Smooth muscle cell (in vitro differentiated cells): ENCODE data around the gene MDM4. TPM values are rescaled to one million over a fixed set of nuclear protein-coding genes. Genes with fewer than 3 reads are reported as not detected.

Experiments used
- DNase-seq: peaks from one replicate; lab custom pipeline; 2025; ENCODE audit not compliant: unreplicated experiment; lab: John Stamatoyannopoulos, UW
- H2AFZ ChIP-seq: fragments of 200-600 bp; sonication (generic); 2 replicates; pipeline ENCODE4 v1.6.0; 2016; ENCODE audit warnings: antibody characterized with exemption, low read depth, mild to moderate bottlenecking
- H3F3A ChIP-seq: fragments of 200-600 bp; sonication (generic); 2 replicates; pipeline ENCODE4 v1.6.0; 2017; ENCODE audit warnings: antibody characterized with exemption, low read depth
- H3K27ac ChIP-seq: fragments of 200-600 bp; sonication (generic); 2 replicates; pipeline ENCODE4 v1.5.1; 2016; ENCODE audit warnings: low read depth, mild to moderate bottlenecking
- H3K27me3 ChIP-seq: fragments of 200-600 bp; sonication (generic); 2 replicates; pipeline ENCODE4 v1.6.1; 2016; ENCODE audit warnings: low read depth, mild to moderate bottlenecking
- H3K36me3 ChIP-seq: fragments of 200-600 bp; sonication (generic); 2 replicates; pipeline ENCODE4 v1.5.1; 2016; ENCODE audit warnings: low read depth
- H3K4me1 ChIP-seq: fragments of 200-600 bp; sonication (generic); 2 replicates; pipeline ENCODE4 v1.5.1; 2016; ENCODE audit warnings: low read depth
- H3K4me2 ChIP-seq: fragments of 200-600 bp; sonication (generic); 2 replicates; pipeline ENCODE4 v1.6.0; 2016; ENCODE audit warnings: mild to moderate bottlenecking
- H3K4me3 ChIP-seq: fragments of 200-600 bp; sonication (generic); 2 replicates; pipeline ENCODE4 v1.5.1; 2016; ENCODE audit warnings: mild to moderate bottlenecking
- H3K79me2 ChIP-seq: fragments of 200-600 bp; sonication (generic); 2 replicates; pipeline ENCODE4 v1.6.0; 2016; ENCODE audit warnings: low read depth, mild to moderate bottlenecking
- H3K9ac ChIP-seq: fragments of 200-600 bp; sonication (generic); 2 replicates; pipeline ENCODE4 v1.6.0; 2016; ENCODE audit warnings: low read depth
- H3K9me3 ChIP-seq: fragments of 200-600 bp; sonication (generic); replicated peaks from 2 replicates; pipeline ENCODE4 v1.5.1; 2016; ENCODE audit warnings: low read depth
- H4K20me1 ChIP-seq: fragments of 200-600 bp; sonication (generic); 2 replicates; pipeline ENCODE4 v1.6.0; 2016; ENCODE audit warnings: low read depth
- WGBS: methylation state at CpG from one replicate; pipeline ENCODE4 v1.1.7; 2016; ENCODE audit warnings: low lambda C conversion rate; 5-methylcytosine and 5-hydroxymethylcytosine counted together
- polyA plus RNA-seq: library from polyadenylated mRNA; unstranded; fragments of >200 nt; fragmentation: Nextera tagmentation; extraction: Ambion mirVana; gene quantifications from 2 replicates; pipeline ENCODE4 v1.2.1, GENCODE V29; 2016
- total RNA-seq: library from RNA; depleted of rRNA; stranded (reverse); fragments of >200 nt; gene quantifications from 2 replicates; pipeline ENCODE4 v1.2.3, GENCODE V29; 2014
- TF ChIP-seq, protein P1 (sequence below): fragments of 200-600 bp; sonication (generic); IDR thresholded peaks from 2 replicates; pipeline ENCODE4 v1.5.1; 2017; ENCODE audit warnings: borderline replicate concordance, mild to moderate bottlenecking, antibody characterized with exemption; ENCODE audit not compliant: insufficient read depth, poor library complexity, severe bottlenecking

MDM4 gene
- total and polyA plus RNA-seq, 2 experiments from 2014 or later, result 10.8 to 31.7 TPM

GRCh38 chr1:204584699-204585372, 68.6 kb downstream of the MDM4 start:
- Histone ChIP-seq H4K20me1 (no peaks in the 10 kb centered on the region), H2AFZ (no peak overlapping the region), H3K36me3 (no peaks in the 10 kb centered on the region), H3K9ac (no peak overlapping the region), H3K9me3 (no peaks in the 10 kb centered on the region), H3K27ac (no peak overlapping the region), H3F3A (no peaks in the 10 kb centered on the region), H3K79me2 (no peaks in the 10 kb centered on the region), H3K4me3 (no peak overlapping the region), H3K4me1 (no peaks in the 10 kb centered on the region), H3K4me2 (no peak overlapping the region), H3K27me3 (no peaks in the 10 kb centered on the region)
- DNase-seq, result no peak
- 72% methylated on average over 11 of the region's 11 CpGs for WGBS
- TF ChIP-seq, protein P1, sequence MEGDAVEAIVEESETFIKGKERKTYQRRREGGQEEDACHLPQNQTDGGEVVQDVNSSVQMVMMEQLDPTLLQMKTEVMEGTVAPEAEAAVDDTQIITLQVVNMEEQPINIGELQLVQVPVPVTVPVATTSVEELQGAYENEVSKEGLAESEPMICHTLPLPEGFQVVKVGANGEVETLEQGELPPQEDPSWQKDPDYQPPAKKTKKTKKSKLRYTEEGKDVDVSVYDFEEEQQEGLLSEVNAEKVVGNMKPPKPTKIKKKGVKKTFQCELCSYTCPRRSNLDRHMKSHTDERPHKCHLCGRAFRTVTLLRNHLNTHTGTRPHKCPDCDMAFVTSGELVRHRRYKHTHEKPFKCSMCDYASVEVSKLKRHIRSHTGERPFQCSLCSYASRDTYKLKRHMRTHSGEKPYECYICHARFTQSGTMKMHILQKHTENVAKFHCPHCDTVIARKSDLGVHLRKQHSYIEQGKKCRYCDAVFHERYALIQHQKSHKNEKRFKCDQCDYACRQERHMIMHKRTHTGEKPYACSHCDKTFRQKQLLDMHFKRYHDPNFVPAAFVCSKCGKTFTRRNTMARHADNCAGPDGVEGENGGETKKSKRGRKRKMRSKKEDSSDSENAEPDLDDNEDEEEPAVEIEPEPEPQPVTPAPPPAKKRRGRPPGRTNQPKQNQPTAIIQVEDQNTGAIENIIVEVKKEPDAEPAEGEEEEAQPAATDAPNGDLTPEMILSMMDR, result no peak

GRCh38 chr1:204587621-204588020, 71.4 kb downstream of the MDM4 start:
- Histone ChIP-seq H3K4me3 (no peak overlapping the region), H3F3A (no peaks in the 10 kb centered on the region), H3K79me2 (no peaks in the 10 kb centered on the region), H3K9me3 (no peaks in the 10 kb centered on the region), H3K27ac (no peak overlapping the region), H4K20me1 (no peaks in the 10 kb centered on the region), H3K36me3 (no peaks in the 10 kb centered on the region), H3K9ac (no peak overlapping the region), H3K4me1 (no peaks in the 10 kb centered on the region), H2AFZ (no peak overlapping the region), H3K27me3 (no peaks in the 10 kb centered on the region), H3K4me2 (no peak overlapping the region)
- TF ChIP-seq, protein P1, result no peak
- no peak for DNase-seq
- 77% methylated on average over 6 of the region's 6 CpGs for WGBS

- no peaks in the 10 kb centered on the region for H3K27me3 ChIP-seq
- no peak overlapping the region for H3K9ac ChIP-seq
- no peak overlapping the region for H3K4me2 ChIP-seq
- no peak overlapping the region for H3K27ac ChIP-seq
- no peak overlapping the region for H2AFZ ChIP-seq
- 65% methylated on average over 5 of the region's 5 CpGs for WGBS
- H3K4me1 ChIP-seq, result no peaks in the 10 kb centered on the region
- no peaks in the 10 kb centered on the region for H4K20me1 ChIP-seq
- H3F3A ChIP-seq, result no peaks in the 10 kb centered on the region
- no peaks in the 10 kb centered on the region for H3K36me3 ChIP-seq
- no peak for DNase-seq
- no peak overlapping the region for H3K4me3 ChIP-seq
- no peaks in the 10 kb centered on the region for H3K79me2 ChIP-seq
- no peaks in the 10 kb centered on the region for H3K9me3 ChIP-seq
- TF ChIP-seq, protein P1, result no peak
Observed at GRCh38 chr1:204588826-204589225, 72.6 kb downstream of the MDM4 start.
